AG04450 (cell line): ENCODE measurements around the gene ADGRD1. TPM values are rescaled to one million over a fixed set of nuclear protein-coding genes. Genes with fewer than 3 reads are reported as not detected.

Experiments used
- CTCF ChIA-PET: fragments of 300-600, 350-600 bp; formaldehyde crosslinking; extraction: SDS; loops from one replicate; lab custom pipeline; 2022; ENCODE audit warnings: antibody characterized with exemption, inconsistent platforms; lab: Charles Lee
- POLR2A ChIA-PET: fragments of 350-600 bp; formaldehyde crosslinking; extraction: SDS; loops from one replicate; lab custom pipeline; 2021; ENCODE audit warnings: antibody characterized with exemption, inconsistent platforms; lab: Yijun Ruan, JAX
- DNase-seq: peaks from one replicate; pipeline ENCODE4 v3.0.0-alpha.2; 2011; ENCODE audit warnings: low read depth, low spot score
- H3K27ac ChIP-seq: one replicate; pipeline ENCODE4 v1.5.1; 2012; ENCODE audit warnings: low read depth, low read length, control low read depth
- H3K27me3 ChIP-seq: one replicate; pipeline ENCODE4 v1.6.0; 2012; ENCODE audit warnings: low read length; ENCODE audit not compliant: control insufficient read depth, insufficient read depth
- H3K4me3 ChIP-seq: 2 replicates; pipeline ENCODE4 v1.5.1; 2011; ENCODE audit warnings: mild to moderate bottlenecking, low read depth, low read length, control low read depth
- H3K9me3 ChIP-seq: 2 replicates; pipeline ENCODE4 v1.5.1; 2012; ENCODE audit warnings: low read length; ENCODE audit not compliant: control insufficient read depth, insufficient read depth
- polyA plus RNA-seq: library from polyadenylated mRNA; depleted of rRNA; stranded (reverse); fragments of >200 nt; gene quantifications from 2 replicates; pipeline ENCODE4 v1.2.3, GENCODE V29; 2011
- TF ChIP-seq, protein P1 (sequence below): IDR thresholded peaks from 2 replicates; pipeline ENCODE4 v1.5.1; 2011; ENCODE audit warnings: low read depth, low read length, control low read depth, inconsistent platforms

Gene ADGRD1
- polyA plus RNA-seq, 1 experiment, result 0.05 TPM

DNA sequence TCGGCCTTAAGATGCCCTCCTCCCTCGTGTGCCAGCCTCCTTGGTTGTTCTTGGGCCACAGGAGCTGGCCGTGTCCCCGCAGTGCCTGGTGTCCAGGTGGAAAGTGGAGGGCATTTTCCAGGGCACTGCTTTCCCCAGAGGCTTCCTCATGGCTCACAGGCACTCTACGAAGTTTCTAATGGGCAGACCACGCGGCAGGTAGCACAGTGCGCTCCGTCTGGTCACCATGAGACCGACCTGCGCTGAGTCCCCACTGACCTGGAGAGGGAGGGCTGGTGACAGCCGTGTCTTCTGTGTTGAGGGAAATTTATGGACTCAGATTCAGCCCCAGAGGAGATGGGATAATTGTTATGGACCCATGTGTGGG, 186.3 kb downstream of the ADGRD1 start:
- TF ChIP-seq, protein P1, sequence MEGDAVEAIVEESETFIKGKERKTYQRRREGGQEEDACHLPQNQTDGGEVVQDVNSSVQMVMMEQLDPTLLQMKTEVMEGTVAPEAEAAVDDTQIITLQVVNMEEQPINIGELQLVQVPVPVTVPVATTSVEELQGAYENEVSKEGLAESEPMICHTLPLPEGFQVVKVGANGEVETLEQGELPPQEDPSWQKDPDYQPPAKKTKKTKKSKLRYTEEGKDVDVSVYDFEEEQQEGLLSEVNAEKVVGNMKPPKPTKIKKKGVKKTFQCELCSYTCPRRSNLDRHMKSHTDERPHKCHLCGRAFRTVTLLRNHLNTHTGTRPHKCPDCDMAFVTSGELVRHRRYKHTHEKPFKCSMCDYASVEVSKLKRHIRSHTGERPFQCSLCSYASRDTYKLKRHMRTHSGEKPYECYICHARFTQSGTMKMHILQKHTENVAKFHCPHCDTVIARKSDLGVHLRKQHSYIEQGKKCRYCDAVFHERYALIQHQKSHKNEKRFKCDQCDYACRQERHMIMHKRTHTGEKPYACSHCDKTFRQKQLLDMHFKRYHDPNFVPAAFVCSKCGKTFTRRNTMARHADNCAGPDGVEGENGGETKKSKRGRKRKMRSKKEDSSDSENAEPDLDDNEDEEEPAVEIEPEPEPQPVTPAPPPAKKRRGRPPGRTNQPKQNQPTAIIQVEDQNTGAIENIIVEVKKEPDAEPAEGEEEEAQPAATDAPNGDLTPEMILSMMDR, result no peak
- ChIA-PET CTCF (no interaction called here), POLR2A (no interaction called here)
- H3K9me3 ChIP-seq, result peaks cover 69% of the 10 kb centered on the region
- no peak overlapping the region for H3K27ac ChIP-seq
- no peak overlapping the region for H3K4me3 ChIP-seq
- no peaks in the 10 kb centered on the region for H3K27me3 ChIP-seq
- DNase-seq, result no peak

GRCh38 chr12:131140697-131141096, 187.0 kb downstream of the ADGRD1 start:
- ChIA-PET POLR2A (no interaction called here), CTCF (no interaction called here)
- Histone ChIP-seq H3K4me3 (no peak overlapping the region), H3K27me3 (no peaks in the 10 kb centered on the region), H3K9me3 (peaks cover 62% of the 10 kb centered on the region), H3K27ac (no peak overlapping the region)
- no peak for DNase-seq
- TF ChIP-seq, protein P1, result no peak

GRCh38 chr12:131141514-131141913, 187.8 kb downstream of the ADGRD1 start:
- no peak for DNase-seq
- ChIA-PET POLR2A (no interaction called here), CTCF (no interaction called here)
- Histone ChIP-seq H3K9me3 (peaks cover 54% of the 10 kb centered on the region), H3K4me3 (no peak overlapping the region), H3K27me3 (no peaks in the 10 kb centered on the region), H3K27ac (no peak overlapping the region)
- TF ChIP-seq, protein P1, result no peak

DNA sequence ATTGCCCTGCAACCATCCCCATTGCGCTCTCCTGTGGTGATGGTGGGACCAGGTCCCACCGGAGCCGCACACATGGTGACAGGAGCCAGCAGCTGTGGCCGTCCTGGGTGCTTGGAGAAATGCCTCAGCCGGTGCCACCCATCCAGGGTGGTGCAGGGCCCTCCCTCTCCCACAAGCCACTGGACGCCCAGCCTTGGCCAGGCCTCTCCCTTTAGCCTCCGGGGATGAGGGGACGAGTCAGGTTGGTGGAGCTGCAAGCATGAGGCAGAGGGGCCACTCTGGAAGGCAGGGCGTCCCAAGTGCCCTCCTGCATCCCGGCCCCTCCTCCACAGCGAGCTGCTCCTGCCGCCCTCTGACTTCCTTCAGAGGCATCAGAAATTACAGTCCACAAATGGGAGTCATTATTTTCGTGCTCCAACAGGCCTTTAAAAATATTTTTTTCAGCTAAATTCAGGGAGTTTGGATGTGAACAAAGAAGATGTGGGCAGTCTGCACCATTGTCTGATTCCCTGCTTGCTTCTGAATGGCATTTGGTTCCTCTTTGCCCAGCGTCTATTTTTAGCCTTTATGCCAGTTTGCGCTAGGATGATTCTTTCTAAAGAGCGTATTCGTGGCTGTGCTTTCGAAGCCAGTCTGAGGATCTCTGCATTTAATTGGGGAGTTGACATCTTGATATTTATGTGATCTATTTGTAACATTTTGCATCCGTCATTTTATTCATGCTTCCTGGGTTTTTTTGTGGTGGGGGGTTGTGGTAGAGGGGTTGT, 189.4 kb downstream of the ADGRD1 start:
- ChIA-PET CTCF (no interaction called here), POLR2A (no interaction called here)
- DNase-seq, result no peak
- H3K27ac ChIP-seq, result no peak overlapping the region
- no peaks in the 10 kb centered on the region for H3K27me3 ChIP-seq
- H3K4me3 ChIP-seq, result no peak overlapping the region
- TF ChIP-seq, protein P1, result no peak
- H3K9me3 ChIP-seq, result peaks cover 38% of the 10 kb centered on the region

- ChIA-PET CTCF (no interaction called here), POLR2A (no interaction called here)
- Histone ChIP-seq H3K27me3 (no peaks in the 10 kb centered on the region), H3K9me3 (peaks cover 11% of the 10 kb centered on the region), H3K4me3 (no peak overlapping the region), H3K27ac (no peak overlapping the region)
- no peak for DNase-seq
- TF ChIP-seq, protein P1, result no peak
These were observed 192.5 kb downstream of the ADGRD1 start for GRCh38 chr12:131146173-131146675.
